Liver (tissue), 9 donors: Measurements from ENCODE around the gene DNHD1. TPM values are rescaled to one million over a fixed set of nuclear protein-coding genes. Genes with fewer than 3 reads are reported as not detected.

Experiments
- DNase-seq: peaks from one replicate; pipeline ENCODE4 v3.0.0-alpha.2; 2017; ENCODE audit warnings: low spot score
- H3K27ac ChIP-seq, 2 donors: one replicate each; pipeline ENCODE4 v1.7.0; 2013; ENCODE audit warnings: inconsistent platforms in 2 of 2, low read length in 2 of 2, control low read depth in 1 of 2, low read depth in 1 of 2, mild to moderate bottlenecking in 1 of 2
- H3K27me3 ChIP-seq, 4 donors: one replicate each; pipeline versions ENCODE4 v1.6.1 to v1.7.0; 2013; ENCODE audit warnings: low read length in 3 of 4, inconsistent platforms in 1 of 4, mild to moderate bottlenecking in 1 of 4, moderate library complexity in 1 of 4; ENCODE audit not compliant: control insufficient read depth in 4 of 4, insufficient read depth in 4 of 4
- H3K36me3 ChIP-seq, 4 donors: one replicate each; pipeline versions ENCODE4 v1.6.1 to v1.7.0; 2013; ENCODE audit warnings: low read length in 3 of 4, mild to moderate bottlenecking in 3 of 4, low read depth in 1 of 4, moderate library complexity in 1 of 4; ENCODE audit not compliant: control insufficient read depth in 4 of 4, insufficient read depth in 3 of 4
- H3K4me1 ChIP-seq, 4 donors: one replicate each; pipeline versions ENCODE4 v1.6.1 to v1.7.0; 2013; ENCODE audit warnings: low read length in 3 of 4, mild to moderate bottlenecking in 3 of 4, moderate library complexity in 1 of 4; ENCODE audit not compliant: control insufficient read depth in 4 of 4, insufficient read depth in 4 of 4
- H3K4me3 ChIP-seq, 3 donors: one replicate each; pipeline versions ENCODE4 v1.6.1 to v1.7.0; 2013; ENCODE audit warnings: low read length in 3 of 3, control low read depth in 1 of 3, low read depth in 1 of 3, mild to moderate bottlenecking in 1 of 3
- H3K9ac ChIP-seq, 2 donors: one replicate each; pipeline ENCODE4 v1.7.0; 2013; ENCODE audit warnings: low read length in 2 of 2, mild to moderate bottlenecking in 2 of 2, moderate library complexity in 2 of 2, control low read depth in 1 of 2, low read depth in 1 of 2
- H3K9me3 ChIP-seq, 4 donors: one replicate each; pipeline versions ENCODE4 v1.6.1 to v1.7.0; 2013; ENCODE audit warnings: low read length in 3 of 4; ENCODE audit not compliant: control insufficient read depth in 4 of 4
- ATF3 ChIP-seq: IDR thresholded peaks from 2 replicates; pipeline ENCODE4 v1.6.1; 2016; ENCODE audit warnings: antibody characterized with exemption
- CTCF ChIP-seq: fragments of 150-350 bp; IDR thresholded peaks from 2 replicates; pipeline ENCODE4 v1.5.1; 2017; ENCODE audit warnings: improper control_type of control experiment, low read depth, low read length; ENCODE audit not compliant: missing input control
- EGR1 ChIP-seq, 2 donors: IDR thresholded peaks; 2 replicates each; pipeline ENCODE4 v1.6.1; 2016 to 2018; ENCODE audit warnings: antibody characterized with exemption in 2 of 2, low read depth in 2 of 2
- FOXA1 ChIP-seq: IDR thresholded peaks from 2 replicates; pipeline ENCODE4 v1.6.1; 2016; ENCODE audit warnings: antibody characterized with exemption
- FOXA2 ChIP-seq: IDR thresholded peaks from 2 replicates; pipeline ENCODE4 v1.6.1; 2016; ENCODE audit warnings: antibody characterized with exemption
- GABPA ChIP-seq, 2 donors: IDR thresholded peaks in 1 of 2; conservative IDR thresholded peaks in 1 of 2; 2 replicates each; pipeline ENCODE4 v1.6.1; 2016; ENCODE audit warnings: antibody characterized with exemption in 2 of 2, mild to moderate bottlenecking in 1 of 2, moderate library complexity in 1 of 2
- HNF4A ChIP-seq, 2 donors: conservative IDR thresholded peaks; 2 replicates each; pipeline ENCODE4 v1.6.1; 2016; ENCODE audit warnings: antibody characterized with exemption in 2 of 2, mild to moderate bottlenecking in 2 of 2
- HNF4G ChIP-seq: IDR thresholded peaks from 2 replicates; pipeline ENCODE4 v1.6.1; 2016; ENCODE audit warnings: antibody characterized with exemption
- JUND ChIP-seq, 2 donors: IDR thresholded peaks; 2 replicates each; pipeline ENCODE4 v1.6.1; 2016; ENCODE audit warnings: antibody characterized with exemption in 2 of 2
- MAX ChIP-seq: IDR thresholded peaks from 2 replicates; pipeline ENCODE4 v1.6.1; 2016; ENCODE audit warnings: antibody characterized with exemption
- NR2F2 ChIP-seq: IDR thresholded peaks from 2 replicates; pipeline ENCODE4 v1.6.1; 2016; ENCODE audit warnings: antibody characterized with exemption
- RAD21 ChIP-seq, 2 donors: IDR thresholded peaks; 2 replicates each; pipeline ENCODE4 v1.6.1; 2016; ENCODE audit warnings: antibody characterized with exemption in 2 of 2, mild to moderate bottlenecking in 2 of 2
- RXRA ChIP-seq, 2 donors: IDR thresholded peaks; 2 replicates each; pipeline ENCODE4 v1.6.1; 2017 to 2018; ENCODE audit warnings: antibody characterized with exemption in 2 of 2, mild to moderate bottlenecking in 1 of 2
- SP1 ChIP-seq: IDR thresholded peaks from 2 replicates; pipeline ENCODE4 v1.6.1; 2018; ENCODE audit warnings: antibody characterized with exemption, mild to moderate bottlenecking
- TAF1 ChIP-seq: conservative IDR thresholded peaks from 2 replicates; pipeline ENCODE4 v1.6.1; 2016; ENCODE audit warnings: antibody characterized with exemption, mild to moderate bottlenecking
- YY1 ChIP-seq: IDR thresholded peaks from 2 replicates; pipeline ENCODE4 v1.6.1; 2016; ENCODE audit warnings: antibody characterized with exemption, mild to moderate bottlenecking
- WGBS: extraction: QIAGEN DNeasy Blood & Tissue Kit; methylation state at CpG from one replicate; pipeline ENCODE4 v1.1.7; 2013; 5-methylcytosine and 5-hydroxymethylcytosine counted together
- polyA plus RNA-seq, 2 donors: library from polyadenylated mRNA; stranded (reverse) in 1 of 2; unstranded in 1 of 2; fragments of 200-250 nt in 1 of 2; fragments of >200 nt in 1 of 2; fragmentation: Nextera tagmentation in 1 of 2; extraction: Ambion mirVana in 1 of 2; gene quantifications; one replicate each; pipeline versions ENCODE4 v1.2.1 to v1.2.3, GENCODE V29; 2013 to 2015
- total RNA-seq, 2 donors: library from RNA; depleted of rRNA; stranded (reverse); fragments of >200 nt; gene quantifications; one replicate each; pipeline ENCODE4 v1.2.3, GENCODE V29; 2014
- TF ChIP-seq, protein P1 (sequence below): IDR thresholded peaks from 2 replicates; pipeline ENCODE4 v1.6.1; 2016; ENCODE audit warnings: antibody characterized with exemption, mild to moderate bottlenecking
- donor health status: healthy.
- donor health status: healthy.
- donor health status: healthy.
- donor health status: healthy.
- donor health status: healthy.

Gene DNHD1
- total and polyA plus RNA-seq, 4 donors: 2.1 to 23.6 (median 5.0) TPM

DNA sequence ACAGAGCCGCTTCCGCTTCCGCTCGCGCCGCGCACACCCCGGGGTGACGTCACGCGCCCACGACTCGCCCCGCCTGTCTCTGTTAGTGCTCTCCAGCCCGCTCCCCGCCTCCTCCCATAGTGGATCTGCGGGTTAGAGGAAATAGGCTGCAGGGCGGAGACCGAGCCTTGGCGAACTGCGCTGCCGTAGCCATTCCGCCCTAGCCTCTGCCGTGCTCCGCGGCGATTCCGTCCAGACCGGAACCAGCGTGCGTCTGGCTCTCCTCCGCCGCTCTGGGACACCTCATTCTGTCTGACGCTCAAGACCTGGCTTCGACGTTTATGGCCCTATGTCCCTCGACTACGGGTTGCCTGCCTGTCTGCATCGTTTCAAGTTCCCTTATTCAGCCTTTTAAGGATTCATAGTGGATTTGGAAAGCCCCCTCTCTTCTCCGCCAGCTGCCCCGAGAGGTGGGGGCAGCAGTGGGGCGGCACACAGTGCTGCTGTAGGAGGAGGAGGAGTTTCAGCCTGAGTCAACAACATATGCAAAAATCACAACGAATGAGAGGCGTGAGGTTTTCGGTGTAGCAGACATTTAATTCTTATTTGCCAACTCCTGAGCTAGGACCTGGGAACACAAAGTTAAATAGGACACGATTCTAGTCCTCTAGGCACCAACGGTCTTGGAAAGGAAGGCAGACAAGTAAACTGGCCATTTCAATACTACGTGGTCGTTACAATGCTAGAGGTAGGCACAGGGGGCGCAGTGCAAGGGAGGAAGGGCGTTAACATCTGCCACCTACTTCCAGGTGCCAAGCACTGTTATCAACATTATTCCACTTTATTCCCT, 115.3 kb downstream of the DNHD1 start, which contains the start of gene TAF10:
Gene TAF10 (minus strand): TSS at position 4 of the 829 bp plus-strand sequence. CDS start 27 bp downstream, outside the sequence.
- Histone ChIP-seq H3K9ac (peak within 1 kb of the TSS; percentile 87), H3K27ac (peak within 1 kb of the TSS; percentile 96 to 99), H3K4me1 (peaks cover 0 to 26% (median 16%) of the 10 kb centered on the region in 4 donors), H3K4me3 (peak within 1 kb of the TSS; percentile 79 to 83 (median 82)), H3K27me3 (no peaks in the 10 kb centered on the region), H3K9me3 (no peaks in the 10 kb centered on the region), H3K36me3 (peaks cover 14 to 43% (median 37%) of the 10 kb centered on the region in 4 donors)
- TF ChIP-seq JUND (IDR thresholded peaks at IDR 0.05): no peak
- TF ChIP-seq RAD21 (IDR thresholded peaks at IDR 0.05): peak; percentile 2 to 47
- TF ChIP-seq MAX: peak; percentile 54
- no peak for TF ChIP-seq EGR1 (IDR thresholded peaks at IDR 0.05; ENCODE audit: low read depth in 2 of 2)
- peak; percentile 93 for TF ChIP-seq YY1
- TF ChIP-seq, protein P1, sequence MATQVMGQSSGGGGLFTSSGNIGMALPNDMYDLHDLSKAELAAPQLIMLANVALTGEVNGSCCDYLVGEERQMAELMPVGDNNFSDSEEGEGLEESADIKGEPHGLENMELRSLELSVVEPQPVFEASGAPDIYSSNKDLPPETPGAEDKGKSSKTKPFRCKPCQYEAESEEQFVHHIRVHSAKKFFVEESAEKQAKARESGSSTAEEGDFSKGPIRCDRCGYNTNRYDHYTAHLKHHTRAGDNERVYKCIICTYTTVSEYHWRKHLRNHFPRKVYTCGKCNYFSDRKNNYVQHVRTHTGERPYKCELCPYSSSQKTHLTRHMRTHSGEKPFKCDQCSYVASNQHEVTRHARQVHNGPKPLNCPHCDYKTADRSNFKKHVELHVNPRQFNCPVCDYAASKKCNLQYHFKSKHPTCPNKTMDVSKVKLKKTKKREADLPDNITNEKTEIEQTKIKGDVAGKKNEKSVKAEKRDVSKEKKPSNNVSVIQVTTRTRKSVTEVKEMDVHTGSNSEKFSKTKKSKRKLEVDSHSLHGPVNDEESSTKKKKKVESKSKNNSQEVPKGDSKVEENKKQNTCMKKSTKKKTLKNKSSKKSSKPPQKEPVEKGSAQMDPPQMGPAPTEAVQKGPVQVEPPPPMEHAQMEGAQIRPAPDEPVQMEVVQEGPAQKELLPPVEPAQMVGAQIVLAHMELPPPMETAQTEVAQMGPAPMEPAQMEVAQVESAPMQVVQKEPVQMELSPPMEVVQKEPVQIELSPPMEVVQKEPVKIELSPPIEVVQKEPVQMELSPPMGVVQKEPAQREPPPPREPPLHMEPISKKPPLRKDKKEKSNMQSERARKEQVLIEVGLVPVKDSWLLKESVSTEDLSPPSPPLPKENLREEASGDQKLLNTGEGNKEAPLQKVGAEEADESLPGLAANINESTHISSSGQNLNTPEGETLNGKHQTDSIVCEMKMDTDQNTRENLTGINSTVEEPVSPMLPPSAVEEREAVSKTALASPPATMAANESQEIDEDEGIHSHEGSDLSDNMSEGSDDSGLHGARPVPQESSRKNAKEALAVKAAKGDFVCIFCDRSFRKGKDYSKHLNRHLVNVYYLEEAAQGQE: peak; percentile 77
- peak; percentile 62 for TF ChIP-seq SP1
- TF ChIP-seq CTCF: peak; percentile 37
- TF ChIP-seq RXRA (IDR thresholded peaks at IDR 0.05): peak; percentile 14 to 21
- TF ChIP-seq HNF4G: no peak
- no peak for TF ChIP-seq FOXA2
- TF ChIP-seq HNF4A (conservative IDR thresholded peaks at IDR 0.05): no peak
- peak; percentile 61 to 89 for TF ChIP-seq GABPA (IDR thresholded peaks at IDR 0.05 in 1 of 2, conservative IDR thresholded peaks at IDR 0.05 in 1 of 2)
- TF ChIP-seq NR2F2: peak; percentile 46
- TF ChIP-seq TAF1: peak; percentile 96
- under 1% methylated on average over 51 of the region's 51 CpGs for WGBS
- peak; percentile 96 for DNase-seq

DNA sequence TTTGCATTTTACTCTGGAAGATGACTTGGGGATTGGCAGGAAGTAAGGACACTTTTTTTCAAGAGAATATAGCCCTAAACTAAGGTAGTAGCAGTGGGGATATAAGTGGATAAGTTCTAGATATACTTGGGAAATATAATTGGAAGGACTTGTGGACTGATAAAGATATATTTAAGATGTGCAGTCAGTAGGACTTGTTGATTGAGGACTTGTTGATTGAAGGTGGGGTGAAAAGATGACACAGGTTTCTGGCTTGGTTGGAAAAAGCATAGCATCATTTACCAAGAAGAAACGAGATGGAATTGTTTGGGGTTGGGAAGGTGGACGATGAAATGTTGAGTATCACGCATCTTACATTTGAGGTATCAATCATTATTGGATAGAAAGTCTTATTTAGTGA, 116.4 kb downstream of the DNHD1 start:
- H3K9ac ChIP-seq: no peak overlapping the region
- peaks cover 14 to 37% (median 32%) of the 10 kb centered on the region in 4 donors for H3K36me3 ChIP-seq
- DNase-seq: no peak
- 98% methylated on average over 3 of the region's 3 CpGs for WGBS
- H3K27ac ChIP-seq: peak overlapping the region in 1 of 2 donors; percentile 99
- H3K4me1 ChIP-seq: peaks cover 0 to 31% (median 19%) of the 10 kb centered on the region in 4 donors
- no peaks in the 10 kb centered on the region for H3K9me3 ChIP-seq
- H3K4me3 ChIP-seq: no peak overlapping the region
- no peaks in the 10 kb centered on the region for H3K27me3 ChIP-seq
- TF ChIP-seq GABPA (IDR thresholded peaks at IDR 0.05 in 1 of 2, conservative IDR thresholded peaks at IDR 0.05 in 1 of 2) (no peak), ATF3 (no peak), SP1 (no peak), CTCF (no peak), EGR1 (IDR thresholded peaks at IDR 0.05; ENCODE audit: low read depth in 2 of 2) (no peak), HNF4G (no peak), MAX (no peak), HNF4A (conservative IDR thresholded peaks at IDR 0.05) (no peak), FOXA1 (no peak)
- TF ChIP-seq, protein P1: no peak
